Effector memory CD4-positive, alpha-beta T cell (primary cell): Measurements from ENCODE around the gene HOXA6.

ENCODE experiments used
- DNase-seq, 3 donors: peaks; one replicate each; pipeline ENCODE4 v3.0.0-alpha.2; 2020
- H3K27ac ChIP-seq: 2 replicates; pipeline ENCODE4 v1.7.0; 2013; ENCODE audit warnings: mild to moderate bottlenecking, low read length, moderate library complexity; ENCODE audit not compliant: insufficient read depth, poor library complexity, severe bottlenecking
- H3K27me3 ChIP-seq: replicated peaks from 2 replicates; pipeline ENCODE4 v1.7.0; 2013; ENCODE audit warnings: mild to moderate bottlenecking, low read length; ENCODE audit not compliant: insufficient read depth, control insufficient read depth, poor library complexity, severe bottlenecking
- H3K36me3 ChIP-seq: 2 replicates; pipeline ENCODE4 v1.7.0; 2013; ENCODE audit warnings: mild to moderate bottlenecking, low read length, moderate library complexity; ENCODE audit not compliant: control insufficient read depth, insufficient read depth
- H3K4me1 ChIP-seq: 2 replicates; pipeline ENCODE4 v1.7.0; 2013; ENCODE audit warnings: low read length, mild to moderate bottlenecking; ENCODE audit not compliant: control insufficient read depth, insufficient read depth, poor library complexity, severe bottlenecking
- H3K4me3 ChIP-seq: 2 replicates; pipeline ENCODE4 v1.7.0; 2013; ENCODE audit warnings: low read length, low read depth, mild to moderate bottlenecking; ENCODE audit not compliant: insufficient read depth, poor library complexity, severe bottlenecking
- H3K9me3 ChIP-seq: 2 replicates; pipeline ENCODE4 v1.7.0; 2013; ENCODE audit warnings: mild to moderate bottlenecking, low read length, moderate library complexity; ENCODE audit not compliant: control insufficient read depth

The HOXA6 gene

DNA sequence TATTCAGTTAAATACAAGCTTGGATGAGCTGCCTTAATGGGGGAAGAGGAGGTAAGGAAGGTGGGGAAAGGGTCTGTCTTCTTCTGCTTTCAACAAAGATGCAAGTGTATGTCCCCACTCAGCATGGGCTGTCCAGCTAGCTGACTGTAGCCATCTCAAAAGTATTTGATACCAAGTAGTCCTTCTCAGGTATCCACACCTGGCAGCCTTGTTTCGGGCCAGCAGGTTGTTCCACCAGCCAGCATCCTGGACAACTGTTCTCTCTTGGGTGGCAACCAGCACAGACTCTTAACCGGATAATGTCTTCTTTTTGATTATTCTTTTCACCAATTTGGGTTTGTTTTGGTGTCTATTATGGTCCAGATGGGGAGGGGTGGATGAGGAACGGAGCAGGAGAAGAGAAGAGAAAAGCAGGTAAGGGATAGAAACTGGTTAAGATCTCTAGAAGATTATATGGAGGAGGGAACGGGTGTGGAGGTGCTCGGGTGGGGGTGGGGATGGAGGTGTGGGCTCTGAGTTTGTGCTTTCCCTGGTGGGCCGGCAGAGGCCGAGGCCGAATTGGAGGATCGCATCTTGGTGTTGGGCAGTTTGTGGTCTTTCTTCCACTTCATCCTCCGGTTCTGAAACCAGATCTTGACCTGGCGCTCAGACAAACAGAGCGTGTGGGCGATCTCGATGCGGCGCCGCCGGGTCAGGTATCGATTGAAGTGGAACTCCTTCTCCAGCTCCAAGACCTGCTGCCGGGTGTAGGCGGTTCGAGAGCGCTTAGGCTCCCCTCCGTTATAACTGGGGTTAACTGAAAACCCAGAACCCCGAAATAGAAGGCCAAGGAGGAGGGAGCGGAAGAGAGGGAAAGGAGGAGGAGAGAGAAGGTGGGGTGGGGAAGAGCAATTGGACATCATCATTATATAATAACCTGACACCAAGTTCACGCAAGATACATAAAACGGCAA lies 18.5 kb downstream of the HOXA6 start:
- DNase-seq, result no peak
- Histone ChIP-seq H3K4me1 (no peaks in the 10 kb centered on the region), H3K27me3 (peaks cover 6% of the 10 kb centered on the region), H3K27ac (no peak overlapping the region), H3K9me3 (no peaks in the 10 kb centered on the region), H3K36me3 (no peaks in the 10 kb centered on the region), H3K4me3 (no peak overlapping the region)

DNA sequence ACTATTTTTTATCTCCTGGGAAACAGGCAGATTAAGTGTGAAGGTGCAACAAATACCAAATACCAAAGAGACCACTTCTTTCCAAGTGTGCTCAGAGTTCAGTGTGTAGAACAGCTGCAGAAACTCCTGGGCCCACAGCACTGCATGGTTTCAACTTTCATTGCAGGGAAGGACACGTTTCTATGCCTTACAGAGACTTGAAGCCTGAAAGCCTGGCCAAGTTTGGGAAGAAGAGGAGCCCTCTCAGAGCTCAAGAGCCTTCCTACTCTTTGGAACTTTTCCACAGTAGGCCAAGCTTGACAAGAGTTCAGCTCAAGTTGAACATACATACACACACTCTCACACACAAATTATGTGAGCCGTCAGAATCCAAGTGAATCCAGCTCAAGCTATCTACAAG lies 19.5 kb downstream of the HOXA6 start:
- DNase-seq, result no peak
- Histone ChIP-seq H3K27me3 (peaks cover 6% of the 10 kb centered on the region), H3K4me3 (no peak overlapping the region), H3K27ac (no peak overlapping the region), H3K4me1 (no peaks in the 10 kb centered on the region), H3K9me3 (no peaks in the 10 kb centered on the region), H3K36me3 (no peaks in the 10 kb centered on the region)

- H3K27me3 ChIP-seq, result peaks cover 6% of the 10 kb centered on the region
- DNase-seq, result no peak
- no peaks in the 10 kb centered on the region for H3K9me3 ChIP-seq
- H3K4me3 ChIP-seq, result no peak overlapping the region
- H3K4me1 ChIP-seq, result no peaks in the 10 kb centered on the region
- H3K36me3 ChIP-seq, result no peaks in the 10 kb centered on the region
- no peak overlapping the region for H3K27ac ChIP-seq
Measured at GRCh38 chr7:27126596-27127327, 20.8 kb downstream of the HOXA6 start.

- no peaks in the 10 kb centered on the region for H3K4me1 ChIP-seq
- H3K4me3 ChIP-seq, result no peak overlapping the region
- no peak overlapping the region for H3K27ac ChIP-seq
- H3K36me3 ChIP-seq, result no peaks in the 10 kb centered on the region
- peaks cover 6% of the 10 kb centered on the region for H3K27me3 ChIP-seq
- DNase-seq, result no peak
- H3K9me3 ChIP-seq, result no peaks in the 10 kb centered on the region
Measured at GRCh38 chr7:27125986-27126394, 21.6 kb downstream of the HOXA6 start.

GRCh38 chr7:27124902-27125689 lies 22.5 kb downstream of the HOXA6 start:
- Histone ChIP-seq H3K9me3 (no peaks in the 10 kb centered on the region), H3K27me3 (peaks cover 6% of the 10 kb centered on the region), H3K36me3 (no peaks in the 10 kb centered on the region), H3K4me1 (no peaks in the 10 kb centered on the region), H3K27ac (no peak overlapping the region), H3K4me3 (no peak overlapping the region)
- DNase-seq, result no peak

DNA sequence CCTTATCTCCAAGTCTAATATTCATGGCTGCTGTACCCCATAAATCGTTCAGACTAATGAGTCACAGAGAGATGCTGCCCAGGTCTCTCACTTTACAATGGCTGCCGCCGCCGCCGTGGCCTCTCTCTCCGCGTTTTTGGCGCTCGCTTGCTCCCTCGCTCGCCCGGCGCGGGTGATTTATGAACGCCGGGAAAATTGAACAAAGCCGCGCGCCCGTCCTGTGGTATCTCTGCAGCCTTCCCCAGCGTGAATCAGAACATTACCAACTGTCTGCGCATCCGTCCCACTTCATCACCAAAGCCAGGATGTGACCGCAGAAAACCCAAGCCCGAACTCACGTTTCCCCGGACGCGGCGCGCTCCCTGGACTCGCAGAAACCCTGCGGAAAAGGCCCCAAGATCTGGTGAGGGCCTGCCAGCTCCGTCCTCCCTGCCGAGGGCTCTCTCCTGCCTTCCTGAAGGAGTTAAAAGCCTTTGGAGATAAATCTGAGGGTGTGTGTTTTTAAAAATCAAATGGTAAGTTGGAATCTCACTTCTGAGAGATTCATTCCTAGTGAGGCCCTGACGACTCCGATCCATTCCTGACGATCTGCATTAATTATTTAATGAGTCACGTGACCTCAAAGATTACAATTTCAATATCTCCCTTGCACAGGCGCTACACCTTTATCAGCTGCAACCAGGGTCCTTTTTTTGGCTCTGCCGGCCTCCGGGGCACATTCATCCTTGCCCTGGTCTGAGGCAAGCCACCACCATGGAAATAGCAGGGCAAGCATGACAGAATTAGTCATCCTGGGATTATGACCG lies 23.3 kb downstream of the HOXA6 start:
- H3K4me1 ChIP-seq, result no peaks in the 10 kb centered on the region
- H3K27me3 ChIP-seq, result peaks cover 6% of the 10 kb centered on the region
- no peaks in the 10 kb centered on the region for H3K9me3 ChIP-seq
- H3K36me3 ChIP-seq, result no peaks in the 10 kb centered on the region
- no peak overlapping the region for H3K4me3 ChIP-seq
- no peak overlapping the region for H3K27ac ChIP-seq
- no peak for DNase-seq

DNA sequence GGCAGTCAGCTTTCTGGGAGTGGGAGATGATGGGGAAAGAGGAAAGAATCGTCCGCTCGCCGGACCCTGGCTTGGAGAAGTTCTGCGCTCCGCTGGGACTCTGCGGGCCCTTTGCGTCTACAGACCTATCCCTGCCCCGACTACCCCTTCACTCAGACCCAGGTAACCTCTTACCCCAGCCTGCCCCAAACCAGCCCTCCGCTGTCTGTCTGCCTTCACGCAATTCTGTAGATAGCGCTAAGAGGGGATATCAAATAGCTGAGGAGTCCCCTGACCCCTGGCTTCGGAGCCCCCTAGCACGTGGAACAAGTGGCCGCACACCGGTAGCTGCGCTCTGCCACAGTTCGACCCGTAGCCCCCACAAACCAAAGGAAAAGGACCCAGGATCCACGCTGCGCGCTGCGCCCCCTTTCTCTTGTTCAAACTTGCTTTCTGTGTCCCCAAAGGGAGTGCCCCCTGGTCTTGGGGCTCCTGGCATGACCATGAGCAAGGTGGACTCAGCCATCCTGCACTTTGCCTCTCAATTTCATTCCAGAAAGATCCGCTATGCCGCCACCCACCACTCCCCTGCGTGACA lies 24.0 kb downstream of the HOXA6 start:
- H3K27me3 ChIP-seq, result peaks cover 6% of the 10 kb centered on the region

DNA sequence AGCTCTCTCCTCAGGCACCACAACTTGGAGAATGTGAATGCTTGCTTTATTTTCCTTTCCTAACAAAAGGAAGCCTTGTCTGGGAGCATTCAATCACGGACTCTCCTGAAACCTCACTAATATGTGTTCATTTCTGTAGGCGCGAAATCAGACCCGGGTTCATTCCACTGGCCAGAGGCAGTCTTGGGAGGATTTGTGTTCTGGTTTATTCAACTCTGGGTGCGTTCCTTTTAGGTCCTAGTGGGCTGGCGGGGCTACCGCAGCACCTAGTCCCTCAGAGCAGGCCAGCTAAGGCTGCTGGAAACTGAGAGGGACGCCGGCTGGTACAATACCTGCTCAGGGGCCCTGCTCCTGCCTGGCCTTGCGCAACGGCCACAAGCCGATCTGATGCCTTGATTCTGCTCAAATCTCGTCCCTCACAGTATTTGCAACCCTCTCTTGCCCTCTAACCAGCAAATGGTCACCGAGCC lies 24.5 kb downstream of the HOXA6 start:
- H3K9me3 ChIP-seq, result no peaks in the 10 kb centered on the region
- no peaks in the 10 kb centered on the region for H3K36me3 ChIP-seq
- DNase-seq, result no peak
- peaks cover 6% of the 10 kb centered on the region for H3K27me3 ChIP-seq
- no peak overlapping the region for H3K4me3 ChIP-seq
- H3K4me1 ChIP-seq, result no peaks in the 10 kb centered on the region
- no peak overlapping the region for H3K27ac ChIP-seq

More for the DNA sequence above, 24.0 kb downstream of the HOXA6 start:
- Histone ChIP-seq H3K36me3 (no peaks in the 10 kb centered on the region), H3K9me3 (no peaks in the 10 kb centered on the region), H3K4me3 (no peak overlapping the region), H3K27ac (no peak overlapping the region), H3K4me1 (no peaks in the 10 kb centered on the region)
- no peak for DNase-seq
